Testis (tissue), 3 donors: ENCODE results near the gene POU4F1. TPM values are rescaled to one million over a fixed set of nuclear protein-coding genes. Genes with fewer than 3 reads are reported as not detected.
A peak's percentile ranks its signal among the peaks of the same experiment; 100 is the strongest.

Experiments
- DNase-seq: peaks from one replicate; pipeline ENCODE4 v3.0.0-alpha.2; 2019
- H3K27ac ChIP-seq, 2 donors: fragments of 200-600 bp; sonication (generic); one replicate each; pipeline ENCODE4 v1.5.1; 2019
- H3K27me3 ChIP-seq: fragments of 200-600 bp; sonication (generic); one replicate; pipeline ENCODE4 v1.5.1; 2019
- H3K36me3 ChIP-seq: fragments of 200-600 bp; sonication (generic); one replicate; pipeline ENCODE4 v1.5.1; 2017; ENCODE audit warnings: low read depth; ENCODE audit errors: missing control alignments
- H3K4me1 ChIP-seq: fragments of 200-600 bp; sonication (generic); one replicate; pipeline ENCODE4 v1.5.1; 2019
- H3K4me3 ChIP-seq, 2 donors: fragments of 200-600 bp; sonication (generic); one replicate each; pipeline ENCODE4 v1.5.1; 2017 to 2019
- H3K9me3 ChIP-seq: fragments of 200-600 bp; sonication (generic); one replicate; pipeline ENCODE4 v1.5.1; 2017
- POLR2A ChIP-seq: fragments of 450-650 bp; IDR thresholded peaks from one replicate; pipeline ENCODE4 v1.6.1; 2017; ENCODE audit warnings: antibody characterized with exemption, mild to moderate bottlenecking, moderate library complexity
- WGBS, 2 donors: methylation state at CpG; one replicate each; pipeline ENCODE4 v1.1.5; 2018; 5-methylcytosine and 5-hydroxymethylcytosine counted together
- intact Hi-C: fragments of 100-400 bp; cut with DNase I; formaldehyde crosslinking; loops from one replicate; pipeline ENCODE4 v1.15.1; 2023; ENCODE audit warnings: low total_unique reads
- polyA plus RNA-seq: library from polyadenylated mRNA; stranded (reverse); fragments of 350-450 nt; fragmentation: Illumina TruSeq; extraction: RNeasy Lipid Tissue Mini Kit (QIAGEN cat#74804); gene quantifications from one replicate; pipeline ENCODE4 v1.2.3, GENCODE V29; 2014; ENCODE audit warnings: low read depth, low replicate concordance; ENCODE audit not compliant: insufficient read depth
- total RNA-seq, 2 donors: library from RNA; depleted of rRNA; stranded (reverse); fragments of >200 nt; gene quantifications; one replicate each; pipeline ENCODE4 v1.2.3, GENCODE V29; 2016
- TF ChIP-seq, protein P1 (sequence below), 3 experiments: fragments of 450-650 bp in 2 of 3; fragments of 200-600 bp in 1 of 3; sonication (generic) in 1 of 3; IDR thresholded peaks; one replicate each; pipeline ENCODE4 v1.5.1; 2016 to 2019; ENCODE audit warnings: antibody characterized with exemption in 3 of 3, mild to moderate bottlenecking in 2 of 3, moderate library complexity in 1 of 3

POU4F1 gene
- total and polyA plus RNA-seq, 3 donors from 2014 or later = 0.57 to 1.3 (median 1.2) TPM

DNA sequence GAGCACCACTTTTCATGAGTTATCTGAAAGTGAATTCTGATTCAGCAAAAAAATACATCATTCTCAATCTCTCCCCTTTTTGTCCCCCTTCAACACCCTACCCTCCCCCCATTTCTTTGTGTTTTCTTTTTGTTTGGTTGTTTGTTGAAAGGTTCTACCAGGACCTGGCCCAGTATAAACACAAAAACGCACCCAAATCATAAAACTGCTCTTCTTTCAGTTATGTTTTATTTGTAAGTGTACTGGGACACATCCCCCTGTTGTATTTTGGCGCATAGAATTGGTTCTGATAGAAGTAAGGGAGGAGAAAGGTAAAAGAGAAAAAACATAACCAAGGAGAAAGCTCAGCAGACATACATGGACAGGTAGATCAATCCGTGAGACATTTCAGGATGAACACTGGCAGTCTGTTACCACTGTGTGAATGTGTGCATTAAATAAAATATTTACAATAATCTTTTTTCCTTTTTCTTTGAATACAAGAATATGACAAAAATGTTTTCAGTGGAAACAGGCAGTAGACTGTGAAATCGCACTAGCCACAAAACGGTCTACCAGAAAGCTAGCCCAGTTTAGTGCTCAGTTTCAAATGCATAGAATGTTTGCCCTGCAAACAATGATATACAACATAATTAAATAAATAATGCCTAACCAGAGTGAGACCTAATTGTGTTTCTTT is 4.2 kb downstream of the POU4F1 start:
- Histone ChIP-seq H3K27ac (no peak overlapping the region), H3K9me3 (no peaks in the 10 kb centered on the region), H3K4me3 (no peak overlapping the region), H3K36me3 (no peaks in the 10 kb centered on the region), H3K27me3 (peaks cover 8% of the 10 kb centered on the region), H3K4me1 (no peaks in the 10 kb centered on the region)
- no peak for DNase-seq
- intact Hi-C loops = no loop called here
- no peak for TF ChIP-seq POLR2A
- TF ChIP-seq, protein P1, sequence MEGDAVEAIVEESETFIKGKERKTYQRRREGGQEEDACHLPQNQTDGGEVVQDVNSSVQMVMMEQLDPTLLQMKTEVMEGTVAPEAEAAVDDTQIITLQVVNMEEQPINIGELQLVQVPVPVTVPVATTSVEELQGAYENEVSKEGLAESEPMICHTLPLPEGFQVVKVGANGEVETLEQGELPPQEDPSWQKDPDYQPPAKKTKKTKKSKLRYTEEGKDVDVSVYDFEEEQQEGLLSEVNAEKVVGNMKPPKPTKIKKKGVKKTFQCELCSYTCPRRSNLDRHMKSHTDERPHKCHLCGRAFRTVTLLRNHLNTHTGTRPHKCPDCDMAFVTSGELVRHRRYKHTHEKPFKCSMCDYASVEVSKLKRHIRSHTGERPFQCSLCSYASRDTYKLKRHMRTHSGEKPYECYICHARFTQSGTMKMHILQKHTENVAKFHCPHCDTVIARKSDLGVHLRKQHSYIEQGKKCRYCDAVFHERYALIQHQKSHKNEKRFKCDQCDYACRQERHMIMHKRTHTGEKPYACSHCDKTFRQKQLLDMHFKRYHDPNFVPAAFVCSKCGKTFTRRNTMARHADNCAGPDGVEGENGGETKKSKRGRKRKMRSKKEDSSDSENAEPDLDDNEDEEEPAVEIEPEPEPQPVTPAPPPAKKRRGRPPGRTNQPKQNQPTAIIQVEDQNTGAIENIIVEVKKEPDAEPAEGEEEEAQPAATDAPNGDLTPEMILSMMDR (IDR thresholded peaks at IDR 0.05) = no peak
- WGBS, 2 donors = 38 to 41% methylated on average over 5 of the region's 5 CpGs

- intact Hi-C loops = no loop called here
- H3K27me3 ChIP-seq = peaks cover 8% of the 10 kb centered on the region
- H3K36me3 ChIP-seq = no peaks in the 10 kb centered on the region
- no peak for TF ChIP-seq POLR2A
- TF ChIP-seq, protein P1 (IDR thresholded peaks at IDR 0.05) = no peak
- no peaks in the 10 kb centered on the region for H3K9me3 ChIP-seq
- H3K4me1 ChIP-seq = no peaks in the 10 kb centered on the region
- no peak for DNase-seq
- WGBS, 2 donors = 26 to 43% methylated on average over 3 of the region's 3 CpGs
- H3K27ac ChIP-seq = no peak overlapping the region
- no peak overlapping the region for H3K4me3 ChIP-seq
Measured at GRCh38 chr13:78598116-78598781, 5.1 kb downstream of the POU4F1 start.

DNA sequence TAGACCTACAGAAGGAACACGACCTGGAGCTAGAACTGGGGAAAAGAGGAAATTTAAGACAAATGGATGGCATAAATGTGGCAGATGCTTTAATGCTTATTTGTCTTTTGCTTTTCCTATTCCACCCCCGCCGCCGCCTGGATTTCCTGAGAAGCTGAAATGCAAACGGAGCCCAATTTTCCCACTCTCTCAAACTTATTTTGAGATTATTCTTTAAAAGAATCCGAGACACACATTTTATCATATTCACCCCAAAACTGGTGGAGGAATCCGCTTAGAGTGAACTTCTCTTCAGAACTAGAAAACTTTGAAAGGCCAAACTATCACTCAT is 5.8 kb downstream of the POU4F1 start:
- Histone ChIP-seq H3K27ac (no peak overlapping the region), H3K27me3 (peaks cover 8% of the 10 kb centered on the region), H3K9me3 (no peaks in the 10 kb centered on the region), H3K4me1 (no peaks in the 10 kb centered on the region), H3K36me3 (no peaks in the 10 kb centered on the region), H3K4me3 (no peak overlapping the region)
- DNase-seq = no peak
- WGBS, 2 donors = 17 to 21% methylated on average over 7 of the region's 7 CpGs
- intact Hi-C loops = no loop called here
- TF ChIP-seq POLR2A = no peak
- TF ChIP-seq, protein P1 (IDR thresholded peaks at IDR 0.05) = no peak

- Histone ChIP-seq H3K4me3 (peak overlapping the region; percentile 46 to 56), H3K4me1 (no peaks in the 10 kb centered on the region), H3K9me3 (no peaks in the 10 kb centered on the region), H3K27ac (no peak overlapping the region), H3K27me3 (peaks cover 8% of the 10 kb centered on the region), H3K36me3 (no peaks in the 10 kb centered on the region)
- intact Hi-C loops = no loop called here
- 10 to 11% methylated on average over 47 to 50 of the region's 50 CpGs for WGBS, 2 donors
- no peak for TF ChIP-seq POLR2A
- TF ChIP-seq, protein P1 (IDR thresholded peaks at IDR 0.05) = no peak
- no peak for DNase-seq
Measured at GRCh38 chr13:78596736-78597601, 6.4 kb downstream of the POU4F1 start.
